K562 (cell line): ENCODE measurements around the gene PNKD. TPM values are rescaled to one million over a fixed set of nuclear protein-coding genes. Genes with fewer than 3 reads are reported as not detected.

Experiments used
- ATAC-seq: fragments of 200-7000 bp; cut with Tn5 transposase; 3 replicates; pipeline ENCODE4 v1.9.1; 2020; ENCODE audit warnings: moderate library complexity
- BruUV-seq: library from RNA; stranded (reverse); fragments of 400-500 nt; replicated peaks from 2 replicates; lab custom pipeline; 2021; lab: Mats Ljungman, UMichigan
- CTCF ChIA-PET: fragments of 300-600 bp; formaldehyde crosslinking; extraction: SDS; loops from one replicate; lab custom pipeline; 2021; ENCODE audit warnings: low intra/inter-chr PET ratio; lab: Yijun Ruan, JAX
- POLR2A ChIA-PET: fragments of 300-600, 350-650 bp; sonication (Branson Sonifier 250); formaldehyde crosslinking; extraction: SDS; loops from one replicate; lab custom pipeline; 2021; ENCODE audit warnings: antibody characterized with exemption, inconsistent platforms; lab: Yijun Ruan, JAX
- DNase-seq, 4 experiments: peaks; one replicate each; pipeline versions ENCODE4 v3.0.0 to v3.0.0-alpha.2; 2011 to 2018; ENCODE audit warnings: low spot score in 3 of 4, mixed read lengths in 3 of 4; ENCODE audit errors: extremely low read depth in 1 of 4
- FAIRE-seq: peaks from 2 replicates; lab custom pipeline; 2011; peaks lifted over from hg19 to GRCh38; lab: Jason Lieb, UNC
- H2AFZ ChIP-seq: 2 replicates; pipeline ENCODE4 v1.6.0; 2011; ENCODE audit warnings: low read depth, low read length, control low read depth, inconsistent platforms
- H3K27ac ChIP-seq: fragments of 200-600 bp; 3 replicates; pipeline ENCODE4 v1.8.0; 2011; ENCODE audit warnings: low read depth, mild to moderate bottlenecking, control low read depth, inconsistent platforms, low read length, moderate library complexity, mixed read lengths; ENCODE audit errors: extremely low read depth
- H3K27me3 ChIP-seq, 2 experiments: fragments of 300-600 bp in 1 of 2; 2 replicates in 1 of 2; 3 replicates in 1 of 2; pipeline versions ENCODE4 v1.6.0 to v1.8.0; 2011; ENCODE audit warnings: inconsistent platforms in 2 of 2, low read length in 2 of 2, mild to moderate bottlenecking in 1 of 2, mixed read lengths in 1 of 2, moderate library complexity in 1 of 2; ENCODE audit not compliant: control insufficient read depth in 2 of 2, insufficient read depth in 2 of 2
- H3K36me3 ChIP-seq: fragments of 300-600 bp; 3 replicates; pipeline ENCODE4 v1.8.0; 2011; ENCODE audit warnings: mild to moderate bottlenecking, low read length, inconsistent platforms; ENCODE audit not compliant: control insufficient read depth, insufficient read depth
- H3K4me1 ChIP-seq, 2 experiments: fragments of 200-600 bp in 1 of 2; replicated peaks in 1 of 2; 2 replicates in 1 of 2; 3 replicates in 1 of 2; pipeline versions ENCODE4 v1.5.1 to v1.8.0; 2011; ENCODE audit warnings: inconsistent platforms in 2 of 2, low read length in 2 of 2, mild to moderate bottlenecking in 1 of 2, mixed read lengths in 1 of 2, moderate library complexity in 1 of 2; ENCODE audit not compliant: control insufficient read depth in 2 of 2, insufficient read depth in 2 of 2
- H3K4me2 ChIP-seq: 2 replicates; pipeline ENCODE4 v1.6.1; 2011; ENCODE audit warnings: low read length, control low read depth, inconsistent platforms, mixed read lengths; ENCODE audit not compliant: insufficient read depth
- H3K4me3 ChIP-seq: fragments of 200-600 bp; sonication (generic), shearing (Covaris generic); 2 replicates; pipeline ENCODE4 v1.5.1; 2016; ENCODE audit warnings: control low read depth, inconsistent platforms
- H3K79me2 ChIP-seq: fragments of 200-600 bp; 3 replicates; pipeline ENCODE4 v1.8.0; 2011; ENCODE audit warnings: low read length, inconsistent platforms; ENCODE audit not compliant: control insufficient read depth, insufficient read depth
- H3K9ac ChIP-seq, 2 experiments: 2 replicates each; pipeline versions ENCODE4 v1.6.0 to v1.6.1; 2011; ENCODE audit warnings: low read depth in 2 of 2, low read length in 2 of 2, control low read depth in 1 of 2, inconsistent platforms in 1 of 2, mild to moderate bottlenecking in 1 of 2, mixed read lengths in 1 of 2; ENCODE audit not compliant: insufficient read depth in 1 of 2
- H3K9me1 ChIP-seq: one replicate; pipeline ENCODE4 v1.6.0; 2011; ENCODE audit warnings: inconsistent platforms, mild to moderate bottlenecking, low read length, moderate library complexity; ENCODE audit not compliant: control insufficient read depth, insufficient read depth
- H3K9me3 ChIP-seq: replicated peaks from 2 replicates; pipeline ENCODE4 v1.5.1; 2011; ENCODE audit warnings: low read depth, low read length, inconsistent platforms; ENCODE audit not compliant: control insufficient read depth, insufficient read depth
- H4K20me1 ChIP-seq: replicated peaks from 2 replicates; pipeline ENCODE4 v1.6.1; 2011; ENCODE audit warnings: low read length, inconsistent platforms, mixed read lengths; ENCODE audit not compliant: control insufficient read depth, insufficient read depth
- CTBP1 ChIP-seq: fragments of 450-650 bp; IDR thresholded peaks from 2 replicates; pipeline ENCODE4 v1.6.1; 2016; ENCODE audit warnings: borderline replicate concordance
- ESRRA ChIP-seq: fragments of 450-650 bp; IDR thresholded peaks from 2 replicates; pipeline ENCODE4 v1.6.1; 2014; ENCODE audit warnings: low read depth, mild to moderate bottlenecking, moderate library complexity, borderline replicate concordance
- ETS2 ChIP-seq: IDR thresholded peaks from 2 replicates; pipeline ENCODE4 v1.6.1; 2016; ENCODE audit warnings: borderline replicate concordance, missing genetic modification characterization, mild to moderate bottlenecking, moderate library complexity, missing compliant biosample characterization; ENCODE audit not compliant: poor library complexity, severe bottlenecking
- HDGF ChIP-seq: fragments of 450-650 bp; IDR thresholded peaks from 2 replicates; pipeline ENCODE4 v1.6.1; 2016
- PKNOX1 ChIP-seq: fragments of 450-650 bp; IDR thresholded peaks from 2 replicates; pipeline ENCODE4 v1.6.1; 2016
- RAD21 ChIP-seq, 2 experiments: fragments of 250-450 bp in 1 of 2; fragments of 450-650 bp in 1 of 2; sonication (Bioruptor Pico) in 1 of 2; formaldehyde crosslinking in 1 of 2; IDR thresholded peaks in 1 of 2; conservative IDR thresholded peaks in 1 of 2; 2 replicates each; pipeline versions ENCODE4 v1.4.0 to v1.8.0; 2020 to 2022; ENCODE audit warnings: mild to moderate bottlenecking in 2 of 2, moderate library complexity in 1 of 2
- RCOR1 ChIP-seq, 2 experiments: IDR thresholded peaks; 2 replicates each; pipeline ENCODE4 v1.6.1; 2012; ENCODE audit warnings: low read depth in 2 of 2, low read length in 2 of 2, borderline replicate concordance in 1 of 2, improper control_type of control experiment in 1 of 2
- U2AF2 ChIP-seq: fragments of 200-400 bp; formaldehyde crosslinking; optimal IDR thresholded peaks from 2 replicates; pipeline ENCODE3; 2017; ENCODE audit warnings: low read depth, mild to moderate bottlenecking, low read length
- ZBTB8A ChIP-seq: fragments of 450-650 bp; IDR thresholded peaks from 2 replicates; pipeline ENCODE4 v1.6.1; 2018; ENCODE audit warnings: mild to moderate bottlenecking, moderate library complexity; ENCODE audit not compliant: partially characterized antibody
- ZFP30 ChIP-seq: fragments of 250-450 bp; sonication (Bioruptor Pico); IDR thresholded peaks from 2 replicates; pipeline ENCODE4 v1.8.0; 2022; ENCODE audit warnings: moderate library complexity, mild to moderate bottlenecking, inconsistent platforms, borderline replicate concordance
- ZNF212 ChIP-seq: fragments of 450-650 bp; formaldehyde crosslinking; IDR thresholded peaks from 2 replicates; pipeline ENCODE4 v1.4.0; 2020; ENCODE audit warnings: mild to moderate bottlenecking
- ZNF311 ChIP-seq: fragments of 250-450 bp; sonication (Bioruptor Pico); IDR thresholded peaks from 2 replicates; pipeline ENCODE4 v1.4.0; 2020; ENCODE audit warnings: mild to moderate bottlenecking, moderate library complexity
- WGBS: fragments of 100-300 bp; shearing (Covaris generic); methylation state at CpG from one replicate; pipeline ENCODE4 v1.1.6; 2016; ENCODE audit warnings: low coverage, mixed read lengths; ENCODE audit not compliant: insufficient coverage; ENCODE audit errors: missing lambda C conversion rate; 5-methylcytosine and 5-hydroxymethylcytosine counted together
- in situ Hi-C: fragments of 300-500 bp; cut with MboI; formaldehyde crosslinking; loops from 4 replicates; pipeline ENCODE4 v1.15.0; 2018; ENCODE audit warnings: inconsistent platforms, mixed read lengths
- intact Hi-C: fragments of 100-400 bp; cut with micrococcal nuclease; formaldehyde crosslinking; loops from 2 replicates; pipeline ENCODE4 v1.14.2; 2022
- polyA plus RNA-seq, 8 experiments: library from polyadenylated mRNA; depleted of rRNA in 4 of 8; stranded (reverse) in 5 of 8; unstranded in 3 of 8; fragments of >200 nt; fragmentation: Nextera tagmentation in 2 of 8; fragmentation: Illumina TruSeq in 1 of 8; extraction: Ambion mirVana in 2 of 8; extraction: Trizol in 1 of 8; gene quantifications; 2 replicates each; pipeline versions ENCODE4 v1.2.1 to v1.2.3, GENCODE V29; 2011 to 2014; ENCODE audit warnings: inconsistent platforms in 1 of 8, missing spikeins in 1 of 8
- total RNA-seq, 7 experiments: library from RNA; depleted of rRNA in 6 of 7; stranded (reverse); fragments of >200 nt in 6 of 7; fragmentation: Illumina TruSeq in 2 of 7; extraction: Trizol in 2 of 7; gene quantifications; 2 replicates each; pipeline versions ENCODE4 v1.2.1 to v1.2.3, GENCODE V29; 2011 to 2021; ENCODE audit warnings: low replicate concordance in 1 of 7
- TF ChIP-seq, protein P1 (sequence below), 2 experiments: IDR thresholded peaks in 1 of 2; conservative IDR thresholded peaks in 1 of 2; 2 replicates each; pipeline ENCODE4 v1.6.1; 2016; ENCODE audit warnings: low read depth in 2 of 2, mild to moderate bottlenecking in 1 of 2, missing compliant biosample characterization in 1 of 2, missing genetic modification characterization in 1 of 2, moderate library complexity in 1 of 2

PNKD gene
- total and polyA plus RNA-seq, 9 of the 15 experiments (the other 6 are each of a cell fraction or from before 2014, with no cell fraction given), result 26.0 to 105 (median 60.1) TPM

DNA sequence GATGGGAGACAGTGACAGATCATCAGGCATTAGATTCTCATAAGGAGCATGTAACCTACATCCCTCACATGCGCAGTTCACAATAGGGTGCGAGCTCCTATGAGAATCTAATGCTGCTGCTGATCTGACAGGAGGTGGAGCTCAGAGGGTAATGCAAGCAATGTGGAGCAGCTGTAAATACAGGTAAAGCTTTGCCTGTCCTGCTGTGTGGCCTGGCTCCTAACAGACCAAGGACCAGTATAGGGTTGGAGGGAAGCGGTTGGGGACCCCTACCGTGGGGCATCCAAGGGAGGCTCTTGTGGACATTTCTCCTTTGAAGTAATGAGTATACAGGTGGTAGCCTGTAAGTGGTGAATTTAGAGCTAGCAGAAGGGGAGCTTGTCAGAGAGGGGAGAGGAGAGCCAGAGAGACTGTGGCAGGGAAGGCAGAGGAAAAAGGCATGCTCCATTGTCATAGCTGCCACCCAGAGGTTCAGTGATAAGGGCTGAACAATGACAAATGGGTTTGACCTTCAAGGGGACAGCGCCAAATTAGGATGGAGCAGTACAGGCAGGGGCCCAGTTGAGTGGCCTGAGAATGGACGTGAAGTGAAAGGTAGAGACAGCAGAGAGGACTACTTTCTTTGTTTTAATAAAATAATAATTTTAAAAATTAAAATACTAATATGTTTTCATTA lies 37.2 kb downstream of the PNKD start:
- ATAC-seq (peak; percentile 74), FAIRE-seq (no peak), DNase-seq (no peak)
- Histone ChIP-seq H2AFZ (peak overlapping the region; percentile 8; the same call in 1 of the 2 replicates), H3K79me2 (no peaks in the 10 kb centered on the region), H3K4me3 (no peak overlapping the region), H3K36me3 (no peaks in the 10 kb centered on the region), H4K20me1 (no peaks in the 10 kb centered on the region), H3K9me3 (no peaks in the 10 kb centered on the region), H3K4me2 (no peak overlapping the region; the same call in 1 of the 2 replicates), H3K4me1 (peaks cover 4 to 6% of the 10 kb centered on the region in 2 experiments; a peak in 3 of 5 replicates), H3K9me1 (no peaks in the 10 kb centered on the region), H3K9ac (peak overlapping the region in 1 of 2 experiments; percentile 14; a peak in 1 of 4 replicates), H3K27ac (no peak overlapping the region), H3K27me3 (no peaks in the 10 kb centered on the region)
- ChIA-PET POLR2A (interaction anchor here (0.6 to 1.5 kb wide), 5 partner anchors 8 to 158 kb away, joined by 3 read pairs; no protein-coding TSS in a partner anchor), CTCF (no interaction called here)
- in situ Hi-C loops (no loop called here), intact Hi-C loops (no loop called here)
- WGBS, result 49% methylated on average over 6 of the region's 6 CpGs
- no TSS peak for BruUV-seq
- TF ChIP-seq ZNF311 (CRISPR knock-in tag) (no peak), ZFP30 (no peak), PKNOX1 (peak; percentile 71), U2AF2 (no peak), ETS2 (tag) (no peak), ESRRA (peak; percentile 91), CTBP1 (0 out of 2 replicates have a peak, but pooled peaks have one; percentile 30), RAD21 (CRISPR knock-in tag; conservative IDR thresholded peaks at IDR 0.05 in 1 of 2, IDR thresholded peaks at IDR 0.05 in 1 of 2) (no peak), ZNF212 (no peak), ZBTB8A (no peak), RCOR1 (IDR thresholded peaks at IDR 0.05; ENCODE audit: borderline replicate concordance in 1 of 2, low read depth in 2 of 2, low read length in 2 of 2) (peak in 1 of 2 experiments; percentile 53; a peak in 1 of 4 replicates), HDGF (no peak)
- TF ChIP-seq, protein P1, sequence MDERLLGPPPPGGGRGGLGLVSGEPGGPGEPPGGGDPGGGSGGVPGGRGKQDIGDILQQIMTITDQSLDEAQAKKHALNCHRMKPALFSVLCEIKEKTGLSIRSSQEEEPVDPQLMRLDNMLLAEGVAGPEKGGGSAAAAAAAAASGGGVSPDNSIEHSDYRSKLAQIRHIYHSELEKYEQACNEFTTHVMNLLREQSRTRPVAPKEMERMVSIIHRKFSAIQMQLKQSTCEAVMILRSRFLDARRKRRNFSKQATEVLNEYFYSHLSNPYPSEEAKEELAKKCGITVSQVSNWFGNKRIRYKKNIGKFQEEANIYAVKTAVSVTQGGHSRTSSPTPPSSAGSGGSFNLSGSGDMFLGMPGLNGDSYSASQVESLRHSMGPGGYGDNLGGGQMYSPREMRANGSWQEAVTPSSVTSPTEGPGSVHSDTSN (CRISPR knock-in tag; IDR thresholded peaks at IDR 0.05; ENCODE audit: low read depth), result no peak
- TF ChIP-seq, protein P1 (tag; conservative IDR thresholded peaks at IDR 0.05; ENCODE audit: low read depth), result peak; percentile 79
